CD14-positive monocyte (primary cell): ENCODE data around the gene MTTP. TPM values are rescaled to one million over a fixed set of nuclear protein-coding genes. Genes with fewer than 3 reads are reported as not detected.

ENCODE experiments used
- DNase-seq, 3 donors: peaks; one replicate each; pipeline ENCODE4 v3.0.0-alpha.2; 2011 to 2022
- H2AFZ ChIP-seq: 2 replicates; pipeline ENCODE4 v1.6.0; 2012; ENCODE audit warnings: mild to moderate bottlenecking, low read depth, low read length, inconsistent platforms; ENCODE audit not compliant: insufficient read depth, poor library complexity, severe bottlenecking
- H3K27ac ChIP-seq, 2 donors: 1 replicate in 1 of 2; 2 replicates in 1 of 2; pipeline ENCODE4 v1.5.1; 2012 to 2013; ENCODE audit warnings: low read length in 2 of 2, control low read depth in 1 of 2, inconsistent platforms in 1 of 2, low read depth in 1 of 2, mild to moderate bottlenecking in 1 of 2
- H3K27me3 ChIP-seq, 2 donors: one replicate each; pipeline versions ENCODE4 v1.6.0 to v1.6.1; 2011 to 2013; ENCODE audit warnings: low read length in 2 of 2; ENCODE audit not compliant: control insufficient read depth in 2 of 2, insufficient read depth in 2 of 2
- H3K36me3 ChIP-seq, 2 donors: replicated peaks in 1 of 2; 1 replicate in 1 of 2; 2 replicates in 1 of 2; pipeline versions ENCODE4 v1.5.1 to v1.6.1; 2012 to 2013; ENCODE audit warnings: low read length in 2 of 2, control low read depth in 1 of 2, inconsistent platforms in 1 of 2, mild to moderate bottlenecking in 1 of 2; ENCODE audit not compliant: insufficient read depth in 2 of 2, control insufficient read depth in 1 of 2
- H3K4me1 ChIP-seq, 2 donors: 1 replicate in 1 of 2; 2 replicates in 1 of 2; pipeline versions ENCODE4 v1.5.1 to v1.6.1; 2012 to 2013; ENCODE audit warnings: low read length in 2 of 2, control low read depth in 1 of 2, inconsistent platforms in 1 of 2, mild to moderate bottlenecking in 1 of 2, moderate library complexity in 1 of 2; ENCODE audit not compliant: insufficient read depth in 2 of 2, control insufficient read depth in 1 of 2
- H3K4me2 ChIP-seq: replicated peaks from 2 replicates; pipeline ENCODE3; 2012; ENCODE audit warnings: low read length, moderate library complexity, mild to moderate bottlenecking; ENCODE audit not compliant: poor library complexity, severe bottlenecking; ENCODE audit errors: extremely low read depth
- H3K4me3 ChIP-seq, 3 experiments: fragments of 200-600 bp in 1 of 3; sonication (generic) in 1 of 3; replicated peaks in 1 of 3; 1 replicate in 2 of 3; 2 replicates in 1 of 3; pipeline ENCODE4 v1.5.1; 2011 to 2013; ENCODE audit warnings: low read length in 3 of 3, mild to moderate bottlenecking in 3 of 3, control low read depth in 2 of 3, low read depth in 2 of 3, inconsistent platforms in 1 of 3, moderate library complexity in 1 of 3
- H3K79me2 ChIP-seq: 2 replicates; pipeline ENCODE4 v1.6.0; 2012; ENCODE audit warnings: mild to moderate bottlenecking, control low read depth, inconsistent platforms, low read length, moderate library complexity; ENCODE audit not compliant: insufficient read depth
- H3K9ac ChIP-seq: 2 replicates; pipeline ENCODE4 v1.6.0; 2017; ENCODE audit warnings: low read length, mild to moderate bottlenecking; ENCODE audit not compliant: insufficient read depth, poor library complexity, severe bottlenecking
- H3K9me3 ChIP-seq, 2 donors: replicated peaks in 1 of 2; 1 replicate in 1 of 2; 2 replicates in 1 of 2; pipeline versions ENCODE4 v1.5.1 to v1.6.1; 2012 to 2013; ENCODE audit warnings: low read length in 2 of 2, control low read depth in 1 of 2; ENCODE audit not compliant: control insufficient read depth in 1 of 2, insufficient read depth in 1 of 2
- H4K20me1 ChIP-seq: 2 replicates; pipeline ENCODE4 v1.6.0; 2012; ENCODE audit warnings: mild to moderate bottlenecking, low read length, control low read depth, moderate library complexity; ENCODE audit not compliant: insufficient read depth
- H3K27ac Mint-ChIP-seq, 7 donors: one replicate each; pipeline ENCODE4 v1.8.0; 2020; ENCODE audit warnings: mild to moderate bottlenecking in 7 of 7, mixed read lengths in 7 of 7, moderate library complexity in 6 of 7, inconsistent platforms in 2 of 7
- H3K27me3 Mint-ChIP-seq, 3 donors: one replicate each; pipeline ENCODE4 v1.8.0; 2021 to 2022; ENCODE audit warnings: low read depth in 3 of 3, mild to moderate bottlenecking in 3 of 3, mixed read lengths in 3 of 3, moderate library complexity in 3 of 3, inconsistent platforms in 1 of 3
- H3K36me3 Mint-ChIP-seq, 2 donors: one replicate each; pipeline ENCODE4 v1.8.0; 2020; ENCODE audit warnings: mixed read lengths in 2 of 2, inconsistent platforms in 1 of 2, mild to moderate bottlenecking in 1 of 2
- H3K4me1 Mint-ChIP-seq: one replicate; pipeline ENCODE4 v1.8.0; 2020; ENCODE audit warnings: mild to moderate bottlenecking, mixed read lengths
- H3K4me3 Mint-ChIP-seq, 2 donors: one replicate each; pipeline ENCODE4 v1.8.0; 2020; ENCODE audit warnings: mild to moderate bottlenecking in 2 of 2, mixed read lengths in 2 of 2, moderate library complexity in 1 of 2
- H3K9me3 Mint-ChIP-seq, 7 donors: one replicate each; pipeline ENCODE4 v1.8.0; 2020 to 2022; ENCODE audit warnings: mixed read lengths in 7 of 7, mild to moderate bottlenecking in 6 of 7, moderate library complexity in 6 of 7, inconsistent platforms in 2 of 7
- WGBS: methylation state at CpG from one replicate; pipeline ENCODE4 v1.1.5; 2013; ENCODE audit warnings: missing lambda C conversion rate; ENCODE audit not compliant: insufficient coverage; 5-methylcytosine and 5-hydroxymethylcytosine counted together
- intact Hi-C, 2 donors: fragments of 100-400 bp; cut with micrococcal nuclease; formaldehyde crosslinking; loops; one replicate each; pipeline versions ENCODE4 v1.15.0 to v1.15.1; 2023
- polyA plus RNA-seq, 3 donors: library from polyadenylated mRNA; depleted of rRNA in 1 of 3; unstranded in 2 of 3; stranded (reverse) in 1 of 3; fragments of 300-500 nt in 2 of 3; fragments of >200 nt in 1 of 3; fragmentation: Illumina TruSeq in 2 of 3; gene quantifications; 1 replicate in 2 of 3; 2 replicates in 1 of 3; pipeline ENCODE4 v1.2.3, GENCODE V29; 2012 to 2021
- TF ChIP-seq, protein P1 (sequence below): fragments of 200-600 bp; IDR thresholded peaks from one replicate; pipeline ENCODE4 v1.8.0; 2022; ENCODE audit warnings: antibody characterized with exemption, mild to moderate bottlenecking

The MTTP gene
- polyA plus RNA-seq, 3 donors: not detected

DNA sequence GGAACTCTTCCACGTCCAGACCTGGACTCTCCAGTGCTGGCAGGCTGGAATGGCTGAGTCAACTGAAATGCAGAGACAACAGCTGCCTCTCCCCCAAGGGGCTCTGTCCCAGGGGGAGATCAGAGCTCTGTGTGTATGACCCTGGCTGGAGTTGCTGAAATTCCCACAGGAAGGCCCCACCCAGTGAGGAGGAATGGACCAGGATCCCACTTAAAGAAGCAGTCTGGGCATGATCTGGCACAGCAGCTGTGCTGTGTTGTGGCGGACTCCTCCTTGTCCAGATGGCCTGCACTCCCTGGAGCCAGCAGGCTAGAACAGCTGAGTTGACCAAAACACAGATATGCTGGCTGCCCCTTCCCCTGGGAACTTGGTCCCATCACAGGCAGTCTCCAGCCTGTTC lies 38.4 kb upstream of the MTTP start:
- no peaks in the 10 kb centered on the region for H4K20me1 ChIP-seq
- no peak overlapping the region for H3K4me3 Mint-ChIP-seq
- no peaks in the 10 kb centered on the region for H3K4me1 ChIP-seq
- TF ChIP-seq, protein P1, sequence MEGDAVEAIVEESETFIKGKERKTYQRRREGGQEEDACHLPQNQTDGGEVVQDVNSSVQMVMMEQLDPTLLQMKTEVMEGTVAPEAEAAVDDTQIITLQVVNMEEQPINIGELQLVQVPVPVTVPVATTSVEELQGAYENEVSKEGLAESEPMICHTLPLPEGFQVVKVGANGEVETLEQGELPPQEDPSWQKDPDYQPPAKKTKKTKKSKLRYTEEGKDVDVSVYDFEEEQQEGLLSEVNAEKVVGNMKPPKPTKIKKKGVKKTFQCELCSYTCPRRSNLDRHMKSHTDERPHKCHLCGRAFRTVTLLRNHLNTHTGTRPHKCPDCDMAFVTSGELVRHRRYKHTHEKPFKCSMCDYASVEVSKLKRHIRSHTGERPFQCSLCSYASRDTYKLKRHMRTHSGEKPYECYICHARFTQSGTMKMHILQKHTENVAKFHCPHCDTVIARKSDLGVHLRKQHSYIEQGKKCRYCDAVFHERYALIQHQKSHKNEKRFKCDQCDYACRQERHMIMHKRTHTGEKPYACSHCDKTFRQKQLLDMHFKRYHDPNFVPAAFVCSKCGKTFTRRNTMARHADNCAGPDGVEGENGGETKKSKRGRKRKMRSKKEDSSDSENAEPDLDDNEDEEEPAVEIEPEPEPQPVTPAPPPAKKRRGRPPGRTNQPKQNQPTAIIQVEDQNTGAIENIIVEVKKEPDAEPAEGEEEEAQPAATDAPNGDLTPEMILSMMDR: no peak
- H3K4me2 ChIP-seq: no peak overlapping the region
- H3K27me3 Mint-ChIP-seq: peaks cover 0 to 3% (median 3%) of the 10 kb centered on the region in 3 donors
- H3K27ac ChIP-seq: no peak overlapping the region
- no peak overlapping the region for H2AFZ ChIP-seq
- no peaks in the 10 kb centered on the region for H3K36me3 Mint-ChIP-seq
- no peaks in the 10 kb centered on the region for H3K79me2 ChIP-seq
- H3K9me3 Mint-ChIP-seq: peaks cover 0 to 4% (median 0%) of the 10 kb centered on the region in 7 donors
- H3K4me3 ChIP-seq: no peak overlapping the region
- whole genome bisulfite sequencing: 87% methylated on average over 2 of the region's 2 CpGs
- H3K36me3 ChIP-seq: no peaks in the 10 kb centered on the region
- H3K27ac Mint-ChIP-seq: no peak overlapping the region
- H3K27me3 ChIP-seq: no peaks in the 10 kb centered on the region
- intact Hi-C loops: no loop called here
- H3K9ac ChIP-seq: no peak overlapping the region
- no peaks in the 10 kb centered on the region for H3K4me1 Mint-ChIP-seq
- H3K9me3 ChIP-seq: no peaks in the 10 kb centered on the region
- no peak for DNase-seq

DNA sequence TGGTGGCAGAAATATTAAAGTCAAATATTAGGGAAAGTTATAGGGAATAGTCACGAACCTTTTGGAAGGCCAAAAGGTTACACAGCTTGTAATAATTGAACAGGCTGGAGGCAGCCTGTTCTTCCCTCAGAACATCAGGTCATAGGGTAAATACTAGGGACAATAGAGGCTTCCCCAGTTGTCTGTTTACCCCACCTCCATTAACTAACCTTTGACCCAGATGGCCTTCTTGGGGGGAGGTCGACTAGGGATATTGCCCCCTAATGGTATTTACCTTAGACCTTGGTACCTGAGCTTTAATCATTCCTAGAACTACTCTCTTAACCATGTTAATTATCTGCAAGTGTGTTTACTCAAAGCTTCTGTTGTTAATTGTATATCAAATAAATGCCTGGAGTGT lies 37.8 kb upstream of the MTTP start:
- no peaks in the 10 kb centered on the region for H3K4me1 Mint-ChIP-seq
- H3K9me3 Mint-ChIP-seq: peaks cover 0 to 4% (median 0%) of the 10 kb centered on the region in 7 donors
- Histone ChIP-seq H4K20me1 (no peaks in the 10 kb centered on the region), H3K4me3 (no peak overlapping the region), H3K9ac (no peak overlapping the region), H3K27me3 (no peaks in the 10 kb centered on the region), H3K4me2 (no peak overlapping the region), H3K27ac (no peak overlapping the region), H3K4me1 (no peaks in the 10 kb centered on the region), H3K9me3 (no peaks in the 10 kb centered on the region), H3K36me3 (no peaks in the 10 kb centered on the region), H3K79me2 (no peaks in the 10 kb centered on the region), H2AFZ (no peak overlapping the region)
- WGBS: no CpG with 5 or more reads among the region's 2 CpGs
- no peaks in the 10 kb centered on the region for H3K36me3 Mint-ChIP-seq
- intact Hi-C loops: no loop called here
- H3K4me3 Mint-ChIP-seq: no peak overlapping the region
- DNase-seq: no peak
- no peak overlapping the region for H3K27ac Mint-ChIP-seq
- TF ChIP-seq, protein P1: no peak
- peaks cover 0 to 3% (median 3%) of the 10 kb centered on the region in 3 donors for H3K27me3 Mint-ChIP-seq
